ENCODE data around the gene ARSD. TPM values are rescaled to one million over a fixed set of nuclear protein-coding genes. Genes with fewer than 3 reads are reported as not detected.

Gene ARSD
- total RNA-seq, 4 donors from 2014 or later: 8.9 to 17.3 (median 15.7) TPM

DNA sequence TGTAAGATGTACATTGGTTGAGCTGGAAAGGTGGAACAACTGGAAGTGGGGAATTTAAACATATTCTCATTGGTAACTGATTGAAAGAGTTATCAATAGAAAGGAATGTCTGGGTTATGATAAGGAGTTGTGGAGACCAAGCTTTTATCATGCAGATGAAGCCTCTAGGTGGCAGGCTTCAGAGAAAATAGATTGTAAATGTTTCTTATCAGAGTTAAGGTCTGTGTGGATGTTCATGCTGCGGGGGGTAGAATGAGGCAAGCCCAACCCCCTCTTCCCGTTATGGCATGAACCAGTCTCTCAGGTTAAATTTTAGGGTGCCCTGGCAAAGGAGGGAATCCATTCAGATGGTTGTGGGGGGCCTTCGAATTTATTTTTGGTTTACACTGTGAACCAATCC lies 16.0 kb downstream of the ARSD start:
- H3K4me3 ChIP-seq (ENCODE audit: low read depth, poor library complexity, severe bottlenecking): no peak overlapping the region
- 53 to 68% methylated on average over 3 of the region's 3 CpGs for WGBS, 2 donors
- TF ChIP-seq POLR2A (IDR thresholded peaks at IDR 0.05): no peak
- TF ChIP-seq, protein P1, sequence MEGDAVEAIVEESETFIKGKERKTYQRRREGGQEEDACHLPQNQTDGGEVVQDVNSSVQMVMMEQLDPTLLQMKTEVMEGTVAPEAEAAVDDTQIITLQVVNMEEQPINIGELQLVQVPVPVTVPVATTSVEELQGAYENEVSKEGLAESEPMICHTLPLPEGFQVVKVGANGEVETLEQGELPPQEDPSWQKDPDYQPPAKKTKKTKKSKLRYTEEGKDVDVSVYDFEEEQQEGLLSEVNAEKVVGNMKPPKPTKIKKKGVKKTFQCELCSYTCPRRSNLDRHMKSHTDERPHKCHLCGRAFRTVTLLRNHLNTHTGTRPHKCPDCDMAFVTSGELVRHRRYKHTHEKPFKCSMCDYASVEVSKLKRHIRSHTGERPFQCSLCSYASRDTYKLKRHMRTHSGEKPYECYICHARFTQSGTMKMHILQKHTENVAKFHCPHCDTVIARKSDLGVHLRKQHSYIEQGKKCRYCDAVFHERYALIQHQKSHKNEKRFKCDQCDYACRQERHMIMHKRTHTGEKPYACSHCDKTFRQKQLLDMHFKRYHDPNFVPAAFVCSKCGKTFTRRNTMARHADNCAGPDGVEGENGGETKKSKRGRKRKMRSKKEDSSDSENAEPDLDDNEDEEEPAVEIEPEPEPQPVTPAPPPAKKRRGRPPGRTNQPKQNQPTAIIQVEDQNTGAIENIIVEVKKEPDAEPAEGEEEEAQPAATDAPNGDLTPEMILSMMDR (IDR thresholded peaks at IDR 0.05): no peak
- intact Hi-C loops (cut with DNase I; ENCODE audit: low total_unique reads): no loop called here
- no peak for DNase-seq (ENCODE audit: low spot score in 2 of 2)

DNA sequence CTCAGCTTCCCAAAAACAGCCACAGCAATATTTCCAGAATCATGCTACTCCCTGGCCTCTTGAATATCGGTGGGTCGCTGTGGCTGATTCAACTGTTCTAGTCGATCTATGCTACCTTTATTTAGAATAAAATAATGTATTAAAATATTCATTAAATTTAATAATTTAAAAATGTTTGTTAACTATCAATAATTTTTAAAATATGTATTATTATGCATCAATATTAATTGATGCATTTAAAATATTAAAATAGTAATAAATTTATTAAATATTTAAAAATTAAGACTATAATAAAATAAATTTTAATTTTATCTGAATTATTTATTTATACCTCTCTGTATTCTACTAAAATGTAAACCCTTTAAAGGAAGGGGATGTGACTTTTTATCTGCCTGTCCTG lies 19.0 kb downstream of the ARSD start:
- TF ChIP-seq, protein P1 (IDR thresholded peaks at IDR 0.05): no peak
- no peak for TF ChIP-seq POLR2A (IDR thresholded peaks at IDR 0.05)
- no peak for DNase-seq (ENCODE audit: low spot score in 2 of 2)
- no peak overlapping the region for H3K4me3 ChIP-seq (ENCODE audit: low read depth, poor library complexity, severe bottlenecking)
- 93 to 96% methylated on average over 3 of the region's 3 CpGs for WGBS, 2 donors
- intact Hi-C loops (cut with DNase I; ENCODE audit: low total_unique reads): no loop called here

DNA sequence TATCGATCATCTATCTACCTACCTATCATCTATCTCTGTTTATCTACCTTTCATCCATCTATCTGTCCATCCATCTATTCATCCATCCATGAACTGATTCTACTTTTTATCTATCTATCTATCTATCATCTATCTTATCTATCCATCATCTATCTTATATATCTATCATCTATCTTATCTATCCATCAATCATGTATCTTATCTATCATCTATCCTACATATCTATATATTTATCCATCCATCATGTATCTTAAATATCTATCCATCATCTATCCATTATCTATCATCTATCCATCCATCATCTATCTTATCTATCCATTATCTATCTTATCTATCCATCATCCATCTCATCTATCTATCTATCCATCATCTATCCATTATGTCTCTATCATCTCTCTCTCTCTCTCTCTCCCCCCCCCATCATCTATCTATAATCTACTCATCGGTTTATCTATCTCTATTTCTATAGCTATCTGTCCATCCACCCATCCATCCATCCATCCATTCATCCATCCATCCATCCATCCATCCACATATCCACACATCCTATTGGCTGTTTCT lies 20.9 kb downstream of the ARSD start:
- TF ChIP-seq, protein P1 (IDR thresholded peaks at IDR 0.05): no peak
- TF ChIP-seq POLR2A (IDR thresholded peaks at IDR 0.05): no peak
- intact Hi-C loops (cut with DNase I; ENCODE audit: low total_unique reads): no loop called here
- 73 to 100% methylated on average over 2 of the region's 2 CpGs for WGBS, 2 donors
- no peak overlapping the region for H3K4me3 ChIP-seq (ENCODE audit: low read depth, poor library complexity, severe bottlenecking)
- no peak for DNase-seq (ENCODE audit: low spot score in 2 of 2)

DNA sequence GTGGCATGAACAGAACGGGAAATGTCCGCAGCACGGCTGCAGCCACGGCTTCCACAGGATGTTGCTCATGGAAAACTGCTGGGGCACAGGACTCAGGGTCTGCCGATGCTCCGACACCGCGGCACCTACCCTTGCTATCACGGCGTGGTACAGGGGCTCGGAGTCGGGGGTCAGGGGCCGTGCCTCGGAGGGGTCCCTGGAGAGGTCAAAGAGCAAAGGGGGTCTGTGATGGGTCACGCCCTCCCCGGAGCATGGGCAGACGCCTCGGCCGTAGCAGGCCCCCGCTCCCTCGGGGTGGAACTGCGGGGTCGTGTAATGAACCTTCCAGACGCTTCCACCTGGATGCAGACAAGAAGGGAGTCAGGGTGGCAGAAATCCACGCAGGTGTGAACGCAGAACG lies 21.8 kb downstream of the ARSD start:
- TF ChIP-seq, protein P1 (IDR thresholded peaks at IDR 0.05): no peak
- TF ChIP-seq POLR2A (IDR thresholded peaks at IDR 0.05): no peak
- 94 to 100% methylated on average over 2 to 27 of the region's 27 CpGs for WGBS, 2 donors
- no peak for DNase-seq (ENCODE audit: low spot score in 2 of 2)
- intact Hi-C loops (cut with DNase I; ENCODE audit: low total_unique reads): no loop called here
- no peak overlapping the region for H3K4me3 ChIP-seq (ENCODE audit: low read depth, poor library complexity, severe bottlenecking)

DNA sequence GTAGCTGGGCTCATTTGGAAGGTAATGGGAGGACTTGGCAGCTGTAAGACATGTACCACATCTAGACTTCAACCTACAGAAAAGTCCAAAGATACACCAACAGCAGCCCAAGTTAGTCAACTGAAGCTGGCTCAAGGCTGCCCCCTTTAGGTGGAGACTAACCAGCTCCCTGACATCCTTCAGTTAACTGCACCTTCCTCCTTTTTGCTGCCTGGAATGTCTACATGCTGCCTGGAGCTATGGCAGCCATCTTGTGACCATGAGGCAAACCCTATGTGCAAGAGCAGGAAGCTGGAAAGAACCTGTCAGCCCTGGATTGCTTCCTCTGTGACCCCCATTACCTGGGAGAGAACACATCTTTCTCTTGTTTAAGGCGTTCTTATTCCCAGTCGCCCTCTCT lies 25.8 kb downstream of the ARSD start:
- WGBS, 2 donors: 96 to 100% methylated on average over 2 of the region's 2 CpGs
- intact Hi-C loops (cut with DNase I; ENCODE audit: low total_unique reads): no loop called here
- TF ChIP-seq, protein P1 (IDR thresholded peaks at IDR 0.05): no peak
- no peak for TF ChIP-seq POLR2A (IDR thresholded peaks at IDR 0.05)

DNA sequence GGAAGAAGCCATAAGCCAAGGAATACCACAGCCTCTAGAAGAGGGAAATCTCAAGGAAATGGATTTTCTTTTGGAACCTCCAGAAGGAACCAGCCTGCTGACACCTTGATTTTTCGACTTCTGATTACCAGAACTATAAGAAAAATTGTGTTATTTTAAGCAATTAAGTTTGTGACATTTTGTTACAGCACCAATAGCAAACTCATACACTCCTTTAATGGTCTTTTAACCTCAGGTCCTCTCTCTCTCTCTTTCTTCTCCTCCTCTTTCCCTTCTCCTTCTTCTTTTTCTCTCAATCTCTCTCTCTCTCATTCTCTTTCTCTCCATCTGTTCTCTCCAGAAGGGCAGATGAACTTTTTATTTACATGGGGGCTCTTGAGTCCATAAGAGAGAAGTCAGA lies 26.3 kb downstream of the ARSD start:
- no peak for TF ChIP-seq POLR2A (IDR thresholded peaks at IDR 0.05)
- TF ChIP-seq, protein P1 (IDR thresholded peaks at IDR 0.05): no peak
- H3K4me3 ChIP-seq (ENCODE audit: low read depth, poor library complexity, severe bottlenecking): no peak overlapping the region
- no peak for DNase-seq (ENCODE audit: low spot score in 2 of 2)
- intact Hi-C loops (cut with DNase I; ENCODE audit: low total_unique reads): no loop called here
- WGBS, 2 donors: 94 to 100% methylated on average over 1 of the region's 1 CpG

More for the DNA sequence above, 25.8 kb downstream of the ARSD start:
- no peak for DNase-seq (ENCODE audit: low spot score in 2 of 2)
- no peak overlapping the region for H3K4me3 ChIP-seq (ENCODE audit: low read depth, poor library complexity, severe bottlenecking)

Measured in lower leg skin (tissue), 4 donors.